ENCODE data around the gene PGLYRP3. TPM values are rescaled to one million over a fixed set of nuclear protein-coding genes. Genes with fewer than 3 reads are reported as not detected.

Gene PGLYRP3
- total and polyA plus RNA-seq, 2 donors (not counting 3 experiments of a cell fraction or from before 2014, with no cell fraction given), result not detected

GRCh38 chr1:153250166-153250565 is 62.6 kb downstream of the PGLYRP3 start:
- Histone ChIP-seq H3K9me1 (replicated peaks; ENCODE audit: control insufficient read depth, extremely low read depth, insufficient read depth, low read length) (no peaks in the 10 kb centered on the region), H3K79me2 (ENCODE audit: control insufficient read depth, insufficient read depth, low read length) (no peaks in the 10 kb centered on the region), H3K36me3 (ENCODE audit: control insufficient read depth in 2 of 2, extremely low read depth in 1 of 2, insufficient read depth in 2 of 2, low read length in 2 of 2) (no peaks in the 10 kb centered on the region), H3K4me3 (replicated peaks in 1 of 3; ENCODE audit: insufficient read depth in 1 of 3, low read depth in 1 of 3, low read length in 3 of 3) (no peak overlapping the region), H3K4me2 (ENCODE audit: insufficient read depth, low read length) (no peak overlapping the region), H2AFZ (ENCODE audit: low read depth, low read length) (no peak overlapping the region), H3K27ac (ENCODE audit: insufficient read depth, low read depth, low read length) (no peak overlapping the region), H3K9me3 (replicated peaks; ENCODE audit: control insufficient read depth, insufficient read depth, low read length) (no peaks in the 10 kb centered on the region), H4K20me1 (replicated peaks; ENCODE audit: control insufficient read depth, extremely low read depth, insufficient read depth, low read length) (no peaks in the 10 kb centered on the region), H3K9ac (replicated peaks; ENCODE audit: extremely low read depth, insufficient read depth, low read length) (no peak overlapping the region), H3K27me3 (ENCODE audit: control insufficient read depth in 2 of 2, insufficient read depth in 2 of 2, low read length in 2 of 2) (no peaks in the 10 kb centered on the region), H3K4me1 (ENCODE audit: control insufficient read depth, extremely low read depth, insufficient read depth, low read length) (no peaks in the 10 kb centered on the region)
- FAIRE-seq (no peak), DNase-seq (ENCODE audit: low read depth, low spot score) (no peak)
- dilution Hi-C loops (cut with MboI; ENCODE audit: extremely low pct_ligation_motif_present, low sequenced_read_pairs), result no loop called here
- ChIA-PET CTCF (no interaction called here), POLR2A (no interaction called here)
- intact Hi-C loops (cut with micrococcal nuclease), result no loop called here
- TF ChIP-seq MYC (IDR thresholded peaks at IDR 0.05; ENCODE audit: low read depth, low read length) (no peak), MAX (IDR thresholded peaks at IDR 0.05; ENCODE audit: insufficient read depth, insufficient read length) (no peak), CTCF (IDR thresholded peaks at IDR 0.05; ENCODE audit: extremely low read depth in 1 of 2, insufficient read depth in 1 of 2, low read depth in 1 of 2, low read length in 2 of 2) (no peak), EZH2 (IDR thresholded peaks at IDR 0.05; ENCODE audit: borderline replicate concordance, low read depth, low read length, severe bottlenecking) (no peak), GATA2 (IDR thresholded peaks at IDR 0.05; ENCODE audit: insufficient read depth, insufficient read length, low read depth, low read length) (no peak), JUN (IDR thresholded peaks at IDR 0.05; ENCODE audit: borderline replicate concordance, insufficient read depth, insufficient read length, low read depth) (no peak), FOS (IDR thresholded peaks at IDR 0.05; ENCODE audit: borderline replicate concordance, insufficient read depth, low read length) (no peak), POLR2AphosphoS5 (IDR thresholded peaks at IDR 0.05; ENCODE audit: insufficient read depth, low read depth, low read length) (no peak), POLR2A (IDR thresholded peaks at IDR 0.05; ENCODE audit: low read depth, low read length) (no peak)
- BruUV-seq (replicated peaks), result no TSS peak
